Measurements from ENCODE around the gene KCNIP4. TPM values are rescaled to one million over a fixed set of nuclear protein-coding genes. Genes with fewer than 3 reads are reported as not detected.

Gene KCNIP4
- total and polyA plus RNA-seq, 2 of the 4 experiments (the other 2 are of a cell fraction) = not detected

DNA sequence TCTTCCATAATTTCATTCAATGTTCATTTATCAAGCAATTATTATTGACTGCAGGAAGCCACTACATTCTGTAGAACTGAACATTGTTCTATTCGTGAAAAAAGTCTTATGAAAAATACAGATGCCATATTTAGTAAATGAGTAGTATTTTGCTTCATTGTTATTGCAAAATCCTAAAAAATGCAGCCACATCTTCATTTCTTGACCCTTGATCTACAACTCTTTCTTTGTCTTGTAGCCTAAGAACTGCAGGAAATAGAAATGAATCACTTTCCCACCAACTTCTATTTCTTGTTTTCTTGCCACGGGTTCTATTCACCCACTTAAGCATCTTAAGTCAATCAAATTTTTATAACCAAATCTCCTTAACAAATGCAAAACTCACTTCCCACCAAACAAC is 63.3 kb downstream of the KCNIP4 start:
- TF ChIP-seq, protein P1, sequence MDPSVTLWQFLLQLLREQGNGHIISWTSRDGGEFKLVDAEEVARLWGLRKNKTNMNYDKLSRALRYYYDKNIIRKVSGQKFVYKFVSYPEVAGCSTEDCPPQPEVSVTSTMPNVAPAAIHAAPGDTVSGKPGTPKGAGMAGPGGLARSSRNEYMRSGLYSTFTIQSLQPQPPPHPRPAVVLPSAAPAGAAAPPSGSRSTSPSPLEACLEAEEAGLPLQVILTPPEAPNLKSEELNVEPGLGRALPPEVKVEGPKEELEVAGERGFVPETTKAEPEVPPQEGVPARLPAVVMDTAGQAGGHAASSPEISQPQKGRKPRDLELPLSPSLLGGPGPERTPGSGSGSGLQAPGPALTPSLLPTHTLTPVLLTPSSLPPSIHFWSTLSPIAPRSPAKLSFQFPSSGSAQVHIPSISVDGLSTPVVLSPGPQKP (IDR thresholded peaks at IDR 0.05; ENCODE audit: borderline replicate concordance, low read depth, low read length) = no peak
- TF ChIP-seq MAZ (IDR thresholded peaks at IDR 0.05; ENCODE audit: borderline replicate concordance, low read depth, low read length) (no peak), SMC3 (IDR thresholded peaks at IDR 0.05; ENCODE audit: low read depth, low read length) (no peak), MXI1 (IDR thresholded peaks at IDR 0.05; ENCODE audit: borderline replicate concordance, low read depth, low read length) (no peak), CHD1 (IDR thresholded peaks at IDR 0.05; ENCODE audit: low read depth, low read length) (no peak), RCOR1 (IDR thresholded peaks at IDR 0.05; ENCODE audit: insufficient replicate concordance, low read length) (no peak), FOS (IDR thresholded peaks at IDR 0.05; ENCODE audit: low read depth, low read length) (no peak), BHLHE40 (IDR thresholded peaks at IDR 0.05; ENCODE audit: low read depth, low read length) (no peak)
- TF ChIP-seq, protein P2, sequence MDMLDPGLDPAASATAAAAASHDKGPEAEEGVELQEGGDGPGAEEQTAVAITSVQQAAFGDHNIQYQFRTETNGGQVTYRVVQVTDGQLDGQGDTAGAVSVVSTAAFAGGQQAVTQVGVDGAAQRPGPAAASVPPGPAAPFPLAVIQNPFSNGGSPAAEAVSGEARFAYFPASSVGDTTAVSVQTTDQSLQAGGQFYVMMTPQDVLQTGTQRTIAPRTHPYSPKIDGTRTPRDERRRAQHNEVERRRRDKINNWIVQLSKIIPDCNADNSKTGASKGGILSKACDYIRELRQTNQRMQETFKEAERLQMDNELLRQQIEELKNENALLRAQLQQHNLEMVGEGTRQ (IDR thresholded peaks at IDR 0.05; ENCODE audit: low read depth, low read length) = no peak
- TF ChIP-seq, protein P3, sequence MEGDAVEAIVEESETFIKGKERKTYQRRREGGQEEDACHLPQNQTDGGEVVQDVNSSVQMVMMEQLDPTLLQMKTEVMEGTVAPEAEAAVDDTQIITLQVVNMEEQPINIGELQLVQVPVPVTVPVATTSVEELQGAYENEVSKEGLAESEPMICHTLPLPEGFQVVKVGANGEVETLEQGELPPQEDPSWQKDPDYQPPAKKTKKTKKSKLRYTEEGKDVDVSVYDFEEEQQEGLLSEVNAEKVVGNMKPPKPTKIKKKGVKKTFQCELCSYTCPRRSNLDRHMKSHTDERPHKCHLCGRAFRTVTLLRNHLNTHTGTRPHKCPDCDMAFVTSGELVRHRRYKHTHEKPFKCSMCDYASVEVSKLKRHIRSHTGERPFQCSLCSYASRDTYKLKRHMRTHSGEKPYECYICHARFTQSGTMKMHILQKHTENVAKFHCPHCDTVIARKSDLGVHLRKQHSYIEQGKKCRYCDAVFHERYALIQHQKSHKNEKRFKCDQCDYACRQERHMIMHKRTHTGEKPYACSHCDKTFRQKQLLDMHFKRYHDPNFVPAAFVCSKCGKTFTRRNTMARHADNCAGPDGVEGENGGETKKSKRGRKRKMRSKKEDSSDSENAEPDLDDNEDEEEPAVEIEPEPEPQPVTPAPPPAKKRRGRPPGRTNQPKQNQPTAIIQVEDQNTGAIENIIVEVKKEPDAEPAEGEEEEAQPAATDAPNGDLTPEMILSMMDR (conservative IDR thresholded peaks at IDR 0.05; ENCODE audit: low read depth, low read length) = no peak

More for the DNA sequence above, 63.3 kb downstream of the KCNIP4 start:
- no peak overlapping the region for H4K5ac ChIP-seq (ENCODE audit: low read depth, low read length)
- H3K23ac ChIP-seq (ENCODE audit: low read depth, low read length) = no peak overlapping the region
- BruUV-seq (replicated peaks) = no TSS peak
- dilution Hi-C loops (cut with HindIII; ENCODE audit: low sequenced_read_pairs, unreplicated experiment) = no loop called here
- no peak overlapping the region for H3K14ac ChIP-seq (replicated peaks; ENCODE audit: low read depth, low read length)
- no peaks in the 10 kb centered on the region for H3K79me1 ChIP-seq (ENCODE audit: low read depth in 1 of 2, low read length in 2 of 2)
- H3K9ac ChIP-seq (ENCODE audit: low read depth, low read length) = no peak overlapping the region
- no peak overlapping the region for H2AK9ac ChIP-seq (replicated peaks; ENCODE audit: low read depth, low read length, poor library complexity)
- ChIA-PET CTCF (interaction anchor here (1.0 kb wide), 1 partner anchor 95 kb away, joined by 3 read pairs; no protein-coding TSS in a partner anchor), POLR2A (ENCODE audit: unreplicated experiment) (no interaction called here)
- H3K27me3 ChIP-seq (ENCODE audit: control insufficient read depth, insufficient read depth, low read length) = no peaks in the 10 kb centered on the region
- H4K20me1 ChIP-seq (ENCODE audit: insufficient read depth, low read length) = no peaks in the 10 kb centered on the region
- intact Hi-C loops (cut with micrococcal nuclease) = loop anchor here (10.0 kb wide), 1 partner anchor 630 kb away; the partner anchor contains the start of gene ADGRA3
- no peak overlapping the region for H2AK5ac ChIP-seq (ENCODE audit: low read depth, low read length)
- H2BK5ac ChIP-seq (ENCODE audit: low read depth, low read length, poor library complexity, severe bottlenecking) = no peak overlapping the region
- 40% methylated on average over 1 of the region's 2 CpGs; no CpG with 5 or more reads in 1 of the 2 experiments for WGBS, 2 experiments (ENCODE audit: extremely low coverage in 2 of 2, insufficient read length in 1 of 2)
- H3K9me3 ChIP-seq (ENCODE audit: control insufficient read depth, insufficient read depth, low read length) = no peaks in the 10 kb centered on the region
- no peak overlapping the region for H3K27ac ChIP-seq (ENCODE audit: insufficient read depth, low read length)
- ATAC-seq (ENCODE audit: low read depth) (no peak), DNase-seq (peak; percentile 42)
- H3K56ac ChIP-seq (ENCODE audit: extremely low read depth, insufficient read depth, low read length) = no peak overlapping the region
- H3K4me3 ChIP-seq (ENCODE audit: insufficient read depth, low read depth, low read length) = no peak overlapping the region
- H2AFZ ChIP-seq (replicated peaks; ENCODE audit: low read length, poor library complexity) = no peak overlapping the region
- H3K4ac ChIP-seq (ENCODE audit: low read depth, low read length) = no peak overlapping the region
- no peaks in the 10 kb centered on the region for H3K9me1 ChIP-seq (ENCODE audit: insufficient read depth, low read length)
- H3K36me3 ChIP-seq (ENCODE audit: control insufficient read depth, insufficient read depth, low read length) = no peaks in the 10 kb centered on the region
- peaks cover 4% of the 10 kb centered on the region for H3K4me1 ChIP-seq (ENCODE audit: control insufficient read depth, insufficient read depth, low read length)
- no peak overlapping the region for H2BK20ac ChIP-seq (ENCODE audit: low read depth, low read length)
- H4K8ac ChIP-seq (ENCODE audit: low read depth in 2 of 2, low read length in 2 of 2) = no peak overlapping the region
- in situ Hi-C loops (cut with MboI; ENCODE audit: low sequenced_read_pairs) = no loop called here
- no peak overlapping the region for H3K4me2 ChIP-seq (ENCODE audit: low read depth, low read length)
- H2BK15ac ChIP-seq (ENCODE audit: low read depth, low read length) = no peak overlapping the region
- H2BK120ac ChIP-seq (ENCODE audit: low read depth, low read length) = no peak overlapping the region
- H4K91ac ChIP-seq (ENCODE audit: insufficient read depth, low read depth, low read length) = no peak overlapping the region
- H3K18ac ChIP-seq (ENCODE audit: low read depth, low read length) = no peak overlapping the region
